Activated CD4-positive, alpha-beta T cell treated with anti-CD3 and anti-CD28 coated beads, Interleukin-2, amount 10 ng/mL, durations not matched to agents 7 days and 5 days (primary cell): ENCODE measurements around the gene ANO2. TPM values are rescaled to one million over a fixed set of nuclear protein-coding genes. Genes with fewer than 3 reads are reported as not detected.
A peak's percentile ranks its signal among the peaks of the same experiment; 100 is the strongest.

ENCODE experiments used
- CTCF ChIA-PET: fragments of 350-600 bp; sonication (Branson Sonifier 250); formaldehyde crosslinking; loops from one replicate; lab custom pipeline; 2021; ENCODE audit warnings: antibody characterized with exemption; lab: Charles Lee
- POLR2A ChIA-PET: fragments of 350-600 bp; sonication (Branson Sonifier 250); formaldehyde crosslinking; loops from one replicate; lab custom pipeline; 2021; ENCODE audit warnings: antibody characterized with exemption; lab: Charles Lee
- DNase-seq: peaks from one replicate; pipeline ENCODE4 v3.0.0-alpha.2; 2020
- H3K27ac Mint-ChIP-seq: one replicate; pipeline ENCODE4 v1.8.0; 2021; ENCODE audit warnings: mild to moderate bottlenecking, moderate library complexity, mixed read lengths
- H3K27me3 Mint-ChIP-seq: one replicate; pipeline ENCODE4 v1.8.0; 2021; ENCODE audit warnings: mixed read lengths
- H3K36me3 Mint-ChIP-seq: one replicate; pipeline ENCODE4 v1.8.0; 2021; ENCODE audit warnings: low read depth, mixed read lengths
- H3K4me1 Mint-ChIP-seq: one replicate; pipeline ENCODE4 v1.8.0; 2021; ENCODE audit warnings: mixed read lengths
- H3K4me3 Mint-ChIP-seq: one replicate; pipeline ENCODE4 v1.8.0; 2021; ENCODE audit warnings: mild to moderate bottlenecking, moderate library complexity, mixed read lengths
- H3K9me3 Mint-ChIP-seq: one replicate; pipeline ENCODE4 v1.8.0; 2021; ENCODE audit warnings: mixed read lengths
- total RNA-seq, 2 experiments: library from RNA; stranded (reverse); gene quantifications; one replicate each; pipeline ENCODE4 v1.2.3, GENCODE V29; 2021

ANO2 gene
- not detected for total RNA-seq

DNA sequence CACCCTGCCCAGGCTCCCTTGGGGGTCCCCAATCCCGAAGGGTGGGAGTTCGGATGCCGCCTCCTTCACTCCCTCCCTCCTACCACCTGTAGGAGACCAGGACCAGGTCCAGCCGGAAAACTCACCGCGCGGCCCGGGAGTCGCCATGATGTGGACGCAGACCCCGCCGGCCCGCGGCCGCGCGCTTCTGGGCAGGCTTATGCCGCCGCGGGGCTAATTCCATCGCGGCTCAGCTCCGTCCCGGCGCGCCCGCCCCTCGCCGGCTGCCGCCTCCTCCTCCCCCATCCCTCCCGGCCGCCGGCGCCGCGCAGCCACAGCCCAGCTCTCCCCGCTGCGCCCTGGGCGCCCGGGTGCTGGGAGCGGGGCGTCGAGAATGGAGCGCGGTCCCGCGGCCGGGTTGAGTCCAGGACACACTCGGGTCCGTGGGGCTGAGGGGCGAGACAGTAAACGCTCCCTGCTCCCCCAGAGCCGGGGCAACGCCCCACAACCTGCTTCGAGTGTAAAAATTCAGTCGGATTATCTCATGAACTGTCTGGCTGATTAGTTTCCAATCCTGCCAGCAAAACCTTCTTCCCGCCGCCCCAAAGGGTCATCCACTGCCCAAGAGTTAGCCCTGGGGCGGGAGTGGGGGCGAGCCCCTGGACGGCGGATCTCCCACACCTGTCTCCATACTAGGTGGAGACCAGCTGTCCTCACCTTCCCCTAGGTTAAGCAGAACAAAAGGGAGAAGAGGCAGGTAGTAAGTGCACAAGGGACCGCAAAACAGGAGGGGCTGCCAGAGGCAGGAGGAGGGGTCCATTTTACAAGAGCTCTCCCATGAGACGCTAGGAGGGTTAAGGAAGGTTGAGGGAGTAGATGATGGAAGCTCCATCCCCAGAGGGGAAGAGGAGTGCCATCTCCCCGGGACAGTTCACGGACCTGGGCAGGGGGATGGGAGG, at the start of gene ANO2:
TSS of gene ANO2 (minus strand) at position 189 of the 938 bp plus-strand sequence. CDS start at position 147, 42 bp downstream.
- Mint-ChIP-seq H3K9me3 (no peaks in the 10 kb centered on the region), H3K27me3 (peaks cover 58% of the 10 kb centered on the region), H3K4me1 (no peaks in the 10 kb centered on the region), H3K36me3 (no peaks in the 10 kb centered on the region), H3K27ac (no peak within 1 kb of the TSS), H3K4me3 (no peak within 1 kb of the TSS)
- ChIA-PET CTCF (interaction anchor here (0.6 kb wide), 1 partner anchor 402 kb away, joined by 3 read pairs; no protein-coding TSS in a partner anchor), POLR2A (no interaction called here)
- no peak for DNase-seq

- Mint-ChIP-seq H3K27me3 (peaks cover 2% of the 10 kb centered on the region), H3K9me3 (no peaks in the 10 kb centered on the region), H3K27ac (no peak overlapping the region), H3K36me3 (no peaks in the 10 kb centered on the region), H3K4me3 (no peak overlapping the region), H3K4me1 (no peaks in the 10 kb centered on the region)
- ChIA-PET CTCF (interaction anchor here (0.9 to 3.8 kb wide), 5 partner anchors 11 to 64 kb away, joined by 3 to 26 read pairs (median 4); no protein-coding TSS in a partner anchor), POLR2A (no interaction called here)
- DNase-seq: no peak
Observed at GRCh38 chr12:5989621-5990020, 44.6 kb upstream of the ANO2 start.

GRCh38 chr12:5988659-5989116, 43.6 kb upstream of the ANO2 start:
- Mint-ChIP-seq H3K36me3 (no peaks in the 10 kb centered on the region), H3K9me3 (no peaks in the 10 kb centered on the region), H3K4me1 (no peaks in the 10 kb centered on the region), H3K27me3 (peaks cover 2% of the 10 kb centered on the region), H3K4me3 (no peak overlapping the region), H3K27ac (no peak overlapping the region)
- peak; percentile 73 for DNase-seq
- ChIA-PET POLR2A (no interaction called here), CTCF (interaction anchor here (0.8 to 3.8 kb wide), 8 partner anchors 10 to 296 kb away, joined by 3 to 26 read pairs (median 4); no protein-coding TSS in a partner anchor)

- no peak overlapping the region for H3K27ac Mint-ChIP-seq
- CTCF ChIA-PET: interaction anchor here (0.8 to 3.8 kb wide), 8 partner anchors 9 to 297 kb away, joined by 3 to 26 read pairs (median 4); no protein-coding TSS in a partner anchor
- DNase-seq: no peak
- H3K27me3 Mint-ChIP-seq: peaks cover 2% of the 10 kb centered on the region
- no peaks in the 10 kb centered on the region for H3K9me3 Mint-ChIP-seq
- POLR2A ChIA-PET: no interaction called here
- H3K4me3 Mint-ChIP-seq: no peak overlapping the region
- H3K36me3 Mint-ChIP-seq: no peaks in the 10 kb centered on the region
- no peaks in the 10 kb centered on the region for H3K4me1 Mint-ChIP-seq
Observed at GRCh38 chr12:5988088-5988487, 43.0 kb upstream of the ANO2 start.

- CTCF ChIA-PET: interaction anchor here (1.5 to 3.8 kb wide), 5 partner anchors 11 to 298 kb away, joined by 3 to 26 read pairs (median 5); no protein-coding TSS in a partner anchor
Observed at GRCh38 chr12:5987573-5987972, 42.5 kb upstream of the ANO2 start.

GRCh38 chr12:5985471-5985870, 40.4 kb upstream of the ANO2 start:
- no peaks in the 10 kb centered on the region for H3K9me3 Mint-ChIP-seq
- ChIA-PET POLR2A (no interaction called here), CTCF (no interaction called here)
- no peak overlapping the region for H3K27ac Mint-ChIP-seq
- no peak for DNase-seq
- H3K27me3 Mint-ChIP-seq: peaks cover 4% of the 10 kb centered on the region
- H3K4me3 Mint-ChIP-seq: no peak overlapping the region
- H3K4me1 Mint-ChIP-seq: no peaks in the 10 kb centered on the region
- no peaks in the 10 kb centered on the region for H3K36me3 Mint-ChIP-seq

More at GRCh38 chr12:5987573-5987972, 42.5 kb upstream of the ANO2 start:
- Mint-ChIP-seq H3K27me3 (peaks cover 2% of the 10 kb centered on the region), H3K4me3 (no peak overlapping the region), H3K36me3 (no peaks in the 10 kb centered on the region), H3K9me3 (no peaks in the 10 kb centered on the region), H3K27ac (no peak overlapping the region), H3K4me1 (no peaks in the 10 kb centered on the region)
- DNase-seq: no peak
- POLR2A ChIA-PET: no interaction called here

DNA sequence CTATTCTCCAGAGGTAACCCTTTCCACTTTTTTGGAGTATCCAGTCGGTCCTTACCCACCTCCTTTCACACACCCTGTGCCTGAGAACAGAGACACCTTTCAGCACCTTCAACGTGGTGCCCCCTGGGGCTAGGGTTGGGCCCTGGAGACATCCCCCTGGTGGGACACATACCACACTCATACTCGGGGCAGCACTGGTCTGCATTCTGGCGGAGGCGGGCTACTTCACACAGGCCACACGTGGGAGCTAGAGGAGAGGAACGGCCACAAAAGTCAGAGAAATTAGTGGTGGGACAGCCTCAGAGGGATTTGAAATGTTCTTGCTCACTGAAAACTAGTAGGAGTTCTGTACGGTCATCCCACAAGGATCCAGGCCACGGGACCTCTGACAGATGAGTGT, 39.8 kb upstream of the ANO2 start:
- DNase-seq: no peak
- H3K9me3 Mint-ChIP-seq: no peaks in the 10 kb centered on the region
- CTCF ChIA-PET: no interaction called here
- H3K27me3 Mint-ChIP-seq: peaks cover 4% of the 10 kb centered on the region
- no peak overlapping the region for H3K27ac Mint-ChIP-seq
- H3K4me1 Mint-ChIP-seq: no peaks in the 10 kb centered on the region
- H3K36me3 Mint-ChIP-seq: no peaks in the 10 kb centered on the region
- H3K4me3 Mint-ChIP-seq: no peak overlapping the region
- POLR2A ChIA-PET: no interaction called here

- Mint-ChIP-seq H3K4me3 (no peak overlapping the region), H3K27ac (no peak overlapping the region), H3K4me1 (no peaks in the 10 kb centered on the region), H3K36me3 (no peaks in the 10 kb centered on the region), H3K9me3 (no peaks in the 10 kb centered on the region), H3K27me3 (peaks cover 2% of the 10 kb centered on the region)
- ChIA-PET CTCF (no interaction called here), POLR2A (no interaction called here)
- no peak for DNase-seq
Observed at GRCh38 chr12:5982106-5982505, 37.0 kb upstream of the ANO2 start.

DNA sequence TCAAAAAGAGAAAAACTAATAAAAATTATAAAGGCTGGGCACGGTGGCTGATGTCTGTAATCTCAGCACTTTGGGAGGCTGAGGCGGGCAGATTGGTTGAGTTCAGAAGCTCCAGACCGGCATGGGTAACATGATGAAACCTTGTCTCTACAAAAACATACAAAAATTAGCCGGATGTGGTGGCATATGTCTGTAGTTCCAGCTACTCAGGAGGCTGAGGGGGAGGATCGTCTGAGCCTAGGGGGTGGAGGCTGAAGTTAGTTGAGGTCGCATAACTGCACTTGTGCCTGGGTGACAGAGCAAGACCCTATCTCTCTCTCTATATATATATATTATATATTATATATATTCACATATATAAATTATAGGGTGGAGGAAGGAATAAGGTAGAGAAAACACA, 32.5 kb upstream of the ANO2 start:
- H3K27me3 Mint-ChIP-seq: peaks cover 2% of the 10 kb centered on the region
- CTCF ChIA-PET: interaction anchor here (2.1 kb wide), 1 partner anchor 11 kb away, joined by 5 read pairs; no protein-coding TSS in a partner anchor
- no peaks in the 10 kb centered on the region for H3K36me3 Mint-ChIP-seq
- H3K9me3 Mint-ChIP-seq: no peaks in the 10 kb centered on the region
- no peak for DNase-seq
- no peaks in the 10 kb centered on the region for H3K4me1 Mint-ChIP-seq
- POLR2A ChIA-PET: no interaction called here
- no peak overlapping the region for H3K4me3 Mint-ChIP-seq
- H3K27ac Mint-ChIP-seq: no peak overlapping the region

GRCh38 chr12:5976711-5977110, 31.7 kb upstream of the ANO2 start:
- ChIA-PET CTCF (interaction anchor here (2.1 kb wide), 1 partner anchor 12 kb away, joined by 5 read pairs; no protein-coding TSS in a partner anchor), POLR2A (no interaction called here)
- no peak for DNase-seq
- no peaks in the 10 kb centered on the region for H3K4me1 Mint-ChIP-seq
- no peak overlapping the region for H3K27ac Mint-ChIP-seq
- H3K36me3 Mint-ChIP-seq: no peaks in the 10 kb centered on the region
- no peak overlapping the region for H3K4me3 Mint-ChIP-seq
- H3K27me3 Mint-ChIP-seq: peaks cover 2% of the 10 kb centered on the region
- no peaks in the 10 kb centered on the region for H3K9me3 Mint-ChIP-seq

- no peak overlapping the region for H3K27ac Mint-ChIP-seq
- ChIA-PET POLR2A (no interaction called here), CTCF (interaction anchor here (2.1 kb wide), 1 partner anchor 12 kb away, joined by 5 read pairs; no protein-coding TSS in a partner anchor)
- DNase-seq: no peak
- no peaks in the 10 kb centered on the region for H3K36me3 Mint-ChIP-seq
- no peaks in the 10 kb centered on the region for H3K27me3 Mint-ChIP-seq
- H3K9me3 Mint-ChIP-seq: no peaks in the 10 kb centered on the region
- no peaks in the 10 kb centered on the region for H3K4me1 Mint-ChIP-seq
- no peak overlapping the region for H3K4me3 Mint-ChIP-seq
Observed at GRCh38 chr12:5976196-5976595, 31.1 kb upstream of the ANO2 start.

DNA sequence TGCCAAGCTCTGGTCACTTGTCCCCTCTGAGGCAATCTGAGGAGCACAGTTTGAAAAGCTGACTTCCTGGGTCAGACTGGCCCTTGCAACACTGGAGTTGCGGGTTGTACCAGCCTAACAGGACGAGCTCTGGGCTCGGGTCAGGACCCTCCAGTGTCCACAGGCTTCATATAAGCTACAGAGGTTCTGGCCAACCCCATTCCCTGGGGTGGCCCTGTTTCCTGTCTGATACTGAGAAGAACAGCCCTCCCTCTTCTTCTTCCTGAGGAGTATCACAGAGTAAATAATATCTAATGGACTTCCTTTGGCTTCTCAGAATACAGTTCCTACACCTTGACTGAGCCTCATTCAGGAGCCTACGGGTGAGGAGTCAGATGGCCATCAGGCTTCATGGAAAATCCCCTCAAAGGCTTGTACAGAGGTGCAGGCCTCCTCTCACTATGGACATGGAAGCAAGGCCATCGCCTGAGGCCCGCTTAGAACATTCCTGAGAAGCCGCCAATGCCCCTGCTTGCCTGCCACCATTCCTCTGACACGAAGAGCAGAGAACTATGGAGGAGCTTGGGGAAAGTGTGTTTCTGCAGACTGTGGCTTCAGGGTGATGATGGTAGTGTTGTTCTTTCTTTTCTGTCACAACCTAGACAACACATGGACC, 28.5 kb upstream of the ANO2 start:
- Mint-ChIP-seq H3K36me3 (no peaks in the 10 kb centered on the region), H3K9me3 (no peaks in the 10 kb centered on the region), H3K27me3 (no peaks in the 10 kb centered on the region), H3K4me1 (no peaks in the 10 kb centered on the region), H3K27ac (no peak overlapping the region), H3K4me3 (no peak overlapping the region)
- POLR2A ChIA-PET: no interaction called here
- CTCF ChIA-PET: interaction anchor here (1.4 kb wide), 1 partner anchor 15 kb away, joined by 4 read pairs; no protein-coding TSS in a partner anchor
- no peak for DNase-seq
